ENCODE results near the gene ZCCHC7. TPM values are rescaled to one million over a fixed set of nuclear protein-coding genes. Genes with fewer than 3 reads are reported as not detected.

The ZCCHC7 gene
- total and polyA plus RNA-seq, 2 donors (not counting 3 experiments of a cell fraction or from before 2014, with no cell fraction given): 7.4 to 14.8 TPM

DNA sequence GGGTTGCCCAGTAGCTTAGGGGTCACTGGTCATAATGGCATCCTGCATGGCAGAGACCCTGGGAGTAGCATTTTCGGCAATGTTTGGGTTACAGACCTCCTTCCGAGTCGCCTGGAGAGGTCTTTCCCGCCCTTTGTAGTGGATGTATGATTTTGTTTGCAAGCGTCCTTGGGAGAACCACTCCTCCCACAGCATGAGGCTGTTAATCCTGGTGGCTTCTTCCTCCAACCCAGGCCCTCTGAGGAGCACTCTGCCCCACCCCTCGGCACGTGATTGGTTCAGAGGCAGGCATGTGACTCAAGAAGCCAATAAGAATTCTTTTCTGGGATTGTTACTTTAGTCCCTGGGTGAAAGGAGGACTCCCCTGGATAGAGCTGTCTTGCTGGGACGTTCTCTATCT, 271.9 kb downstream of the ZCCHC7 start:
- no peak overlapping the region for H3K4me3 ChIP-seq (replicated peaks in 1 of 3; ENCODE audit: insufficient read depth in 1 of 3, low read depth in 1 of 3, low read length in 3 of 3)
- intact Hi-C loops (cut with micrococcal nuclease): no loop called here
- DNase-seq (ENCODE audit: low read depth, low spot score) (no peak), FAIRE-seq (no peak)
- H3K9ac ChIP-seq (replicated peaks; ENCODE audit: extremely low read depth, insufficient read depth, low read length): no peak overlapping the region
- dilution Hi-C loops (cut with MboI; ENCODE audit: extremely low pct_ligation_motif_present, low sequenced_read_pairs): no loop called here
- no peaks in the 10 kb centered on the region for H3K9me3 ChIP-seq (replicated peaks; ENCODE audit: control insufficient read depth, insufficient read depth, low read length)
- H3K36me3 ChIP-seq (ENCODE audit: control insufficient read depth in 2 of 2, extremely low read depth in 1 of 2, insufficient read depth in 2 of 2, low read length in 2 of 2): no peaks in the 10 kb centered on the region
- POLR2A ChIA-PET: no interaction called here
- no peak overlapping the region for H3K27ac ChIP-seq (ENCODE audit: insufficient read depth, low read depth, low read length)
- no peak for TF ChIP-seq MYC (IDR thresholded peaks at IDR 0.05; ENCODE audit: low read depth, low read length)
- no peak for TF ChIP-seq GATA2 (IDR thresholded peaks at IDR 0.05; ENCODE audit: insufficient read depth, insufficient read length, low read depth, low read length)
- no peak for TF ChIP-seq POLR2AphosphoS5 (IDR thresholded peaks at IDR 0.05; ENCODE audit: insufficient read depth, low read depth, low read length)
- no peak for TF ChIP-seq JUN (IDR thresholded peaks at IDR 0.05; ENCODE audit: borderline replicate concordance, insufficient read depth, insufficient read length, low read depth)
- TF ChIP-seq CTCF (IDR thresholded peaks at IDR 0.05; ENCODE audit: extremely low read depth in 1 of 2, insufficient read depth in 1 of 2, low read depth in 1 of 2, low read length in 2 of 2): no peak
- no peak for TF ChIP-seq EZH2 (IDR thresholded peaks at IDR 0.05; ENCODE audit: borderline replicate concordance, low read depth, low read length, severe bottlenecking)
- no peak for TF ChIP-seq FOS (IDR thresholded peaks at IDR 0.05; ENCODE audit: borderline replicate concordance, insufficient read depth, low read length)
- no peak for TF ChIP-seq POLR2A (IDR thresholded peaks at IDR 0.05; ENCODE audit: low read depth, low read length)
- TF ChIP-seq MAX (IDR thresholded peaks at IDR 0.05; ENCODE audit: insufficient read depth, insufficient read length): no peak
- CTCF ChIA-PET: interaction anchor here (1.5 to 3.3 kb wide), 2 partner anchors 396 to 519 kb away, joined by 4 to 18 read pairs; no protein-coding TSS in a partner anchor
- no peaks in the 10 kb centered on the region for H3K79me2 ChIP-seq (ENCODE audit: control insufficient read depth, insufficient read depth, low read length)
- no peak overlapping the region for H3K4me2 ChIP-seq (ENCODE audit: insufficient read depth, low read length)
- H3K27me3 ChIP-seq (ENCODE audit: control insufficient read depth in 2 of 2, insufficient read depth in 2 of 2, low read length in 2 of 2): no peaks in the 10 kb centered on the region
- no peaks in the 10 kb centered on the region for H3K9me1 ChIP-seq (replicated peaks; ENCODE audit: control insufficient read depth, extremely low read depth, insufficient read depth, low read length)
- no TSS peak for BruUV-seq (replicated peaks)
- H2AFZ ChIP-seq (ENCODE audit: low read depth, low read length): no peak overlapping the region
- no peaks in the 10 kb centered on the region for H3K4me1 ChIP-seq (ENCODE audit: control insufficient read depth, extremely low read depth, insufficient read depth, low read length)
- no peaks in the 10 kb centered on the region for H4K20me1 ChIP-seq (replicated peaks; ENCODE audit: control insufficient read depth, extremely low read depth, insufficient read depth, low read length)
